Neural cell (in vitro differentiated cells): ENCODE measurements around the gene ERAL1. TPM values are rescaled to one million over a fixed set of nuclear protein-coding genes. Genes with fewer than 3 reads are reported as not detected.

Experiments
- H2AFZ ChIP-seq: fragments of 200-600, 300-800 bp; sonication (generic), shearing (Covaris generic); 2 replicates; pipeline ENCODE4 v1.6.0; 2014; ENCODE audit warnings: low read depth, mild to moderate bottlenecking, antibody characterized with exemption, low read length, moderate library complexity
- H3F3A ChIP-seq: fragments of 200-600 bp; shearing (Covaris generic); 2 replicates; pipeline ENCODE4 v1.6.1; 2016; ENCODE audit warnings: mild to moderate bottlenecking, moderate library complexity, mixed read lengths, antibody characterized with exemption, low read length; ENCODE audit not compliant: insufficient read depth, poor library complexity, severe bottlenecking
- H3K27ac ChIP-seq: fragments of 200-600, 300-800 bp; sonication (generic), shearing (Covaris generic); 2 replicates; pipeline ENCODE4 v1.5.1; 2014; ENCODE audit warnings: mild to moderate bottlenecking, low read length, moderate library complexity
- H3K27me3 ChIP-seq: fragments of 300-800, 200-600 bp; sonication (generic), shearing (Covaris generic); 2 replicates; pipeline ENCODE4 v1.6.0; 2014; ENCODE audit warnings: mild to moderate bottlenecking, low read depth, low read length, moderate library complexity; ENCODE audit not compliant: insufficient read depth
- H3K36me3 ChIP-seq: fragments of 300-800, 200-600 bp; sonication (generic), shearing (Covaris generic); 2 replicates; pipeline ENCODE4 v1.5.1; 2014; ENCODE audit warnings: mild to moderate bottlenecking, antibody characterized with exemption, low read length, moderate library complexity; ENCODE audit not compliant: insufficient read depth
- H3K4me2 ChIP-seq: fragments of 300-800, 200-600 bp; sonication (generic), shearing (Covaris generic); 2 replicates; pipeline ENCODE4 v1.6.0; 2014; ENCODE audit warnings: mild to moderate bottlenecking, low read length
- H3K4me3 ChIP-seq: fragments of 300-800, 200-600 bp; sonication (generic), shearing (Covaris generic); 2 replicates; pipeline ENCODE4 v1.5.1; 2014; ENCODE audit warnings: mild to moderate bottlenecking, low read length, moderate library complexity
- H3K79me2 ChIP-seq: fragments of 200-600 bp; shearing (Covaris generic); replicated peaks from 2 replicates; pipeline ENCODE4 v1.6.0; 2014; ENCODE audit warnings: mild to moderate bottlenecking, low read length, moderate library complexity; ENCODE audit not compliant: insufficient read depth
- H3K9ac ChIP-seq: fragments of 300-800, 200-600 bp; sonication (generic), shearing (Covaris generic); 2 replicates; pipeline ENCODE4 v1.6.1; 2016; ENCODE audit warnings: mild to moderate bottlenecking, low read length, mixed read lengths
- H3K9me2 ChIP-seq: fragments of 200-600 bp; shearing (Covaris generic); 2 replicates; pipeline ENCODE4 v1.6.1; 2016; ENCODE audit warnings: mild to moderate bottlenecking, low read length, mixed read lengths; ENCODE audit not compliant: insufficient read depth
- H3K9me3 ChIP-seq: fragments of 200-600, 300-800 bp; sonication (generic), shearing (Covaris generic); 2 replicates; pipeline ENCODE4 v1.6.1; 2016; ENCODE audit warnings: mild to moderate bottlenecking, mixed run types, low read length, moderate library complexity, mixed read lengths
- H4K20me1 ChIP-seq: fragments of 200-600 bp; shearing (Covaris generic); 2 replicates; pipeline ENCODE4 v1.6.1; 2016; ENCODE audit warnings: mild to moderate bottlenecking, mixed run types; ENCODE audit not compliant: insufficient read depth
- EP300 ChIP-seq: fragments of 450-650 bp; conservative IDR thresholded peaks from 2 replicates; pipeline ENCODE4 v1.6.1; 2014; ENCODE audit warnings: antibody characterized with exemption, mild to moderate bottlenecking, moderate library complexity; ENCODE audit not compliant: poor library complexity, severe bottlenecking
- EZH2 ChIP-seq: fragments of 200-600, 300-800 bp; shearing (Covaris generic), sonication (generic); IDR thresholded peaks from 2 replicates; pipeline ENCODE4 v1.6.1; 2014; ENCODE audit warnings: antibody characterized with exemption, low read length, borderline replicate concordance, mild to moderate bottlenecking; ENCODE audit not compliant: insufficient read depth, poor library complexity, severe bottlenecking
- MXI1 ChIP-seq: fragments of 450-650 bp; conservative IDR thresholded peaks from 2 replicates; pipeline ENCODE4 v1.6.1; 2014; ENCODE audit warnings: antibody characterized with exemption, mild to moderate bottlenecking; ENCODE audit not compliant: poor library complexity, severe bottlenecking
- POLR2AphosphoS5 ChIP-seq: IDR thresholded peaks from 2 replicates; pipeline ENCODE4 v1.6.1; 2012
- RAD21 ChIP-seq: fragments of 450-650 bp; conservative IDR thresholded peaks from 2 replicates; pipeline ENCODE4 v1.6.1; 2014; ENCODE audit warnings: antibody characterized with exemption, mild to moderate bottlenecking, moderate library complexity
- SMC3 ChIP-seq: fragments of 450-650 bp; conservative IDR thresholded peaks from 2 replicates; pipeline ENCODE4 v1.6.1; 2014; ENCODE audit warnings: antibody characterized with exemption, mild to moderate bottlenecking, moderate library complexity; ENCODE audit not compliant: poor library complexity
- TAF1 ChIP-seq: IDR thresholded peaks from 2 replicates; pipeline ENCODE4 v1.6.1; 2012; ENCODE audit warnings: low read depth
- polyA minus RNA-seq: library from RNA; depleted of rRNA, polyadenylated mRNA; stranded (reverse); fragments of >200 nt; gene quantifications from 2 replicates; pipeline ENCODE4 v1.2.3, GENCODE V29; 2014
- polyA plus RNA-seq: library from polyadenylated mRNA; depleted of rRNA; stranded (reverse); fragments of >200 nt; gene quantifications from 2 replicates; pipeline ENCODE4 v1.2.3, GENCODE V29; 2014
- TF ChIP-seq, protein P1 (sequence below): fragments of 450-650 bp; IDR thresholded peaks from 2 replicates; pipeline ENCODE4 v1.5.1; 2014; ENCODE audit warnings: antibody characterized with exemption, mild to moderate bottlenecking, moderate library complexity; ENCODE audit not compliant: poor library complexity, severe bottlenecking
- TF ChIP-seq, protein P2 (sequence below): IDR thresholded peaks from 2 replicates; pipeline ENCODE4 v1.6.1; 2012; ENCODE audit warnings: borderline replicate concordance

Gene ERAL1
- polyA plus RNA-seq: 24.2 and 31.8 TPM in 2 replicates
- polyA minus RNA-seq: 29.5 and 40.2 TPM in 2 replicates

DNA sequence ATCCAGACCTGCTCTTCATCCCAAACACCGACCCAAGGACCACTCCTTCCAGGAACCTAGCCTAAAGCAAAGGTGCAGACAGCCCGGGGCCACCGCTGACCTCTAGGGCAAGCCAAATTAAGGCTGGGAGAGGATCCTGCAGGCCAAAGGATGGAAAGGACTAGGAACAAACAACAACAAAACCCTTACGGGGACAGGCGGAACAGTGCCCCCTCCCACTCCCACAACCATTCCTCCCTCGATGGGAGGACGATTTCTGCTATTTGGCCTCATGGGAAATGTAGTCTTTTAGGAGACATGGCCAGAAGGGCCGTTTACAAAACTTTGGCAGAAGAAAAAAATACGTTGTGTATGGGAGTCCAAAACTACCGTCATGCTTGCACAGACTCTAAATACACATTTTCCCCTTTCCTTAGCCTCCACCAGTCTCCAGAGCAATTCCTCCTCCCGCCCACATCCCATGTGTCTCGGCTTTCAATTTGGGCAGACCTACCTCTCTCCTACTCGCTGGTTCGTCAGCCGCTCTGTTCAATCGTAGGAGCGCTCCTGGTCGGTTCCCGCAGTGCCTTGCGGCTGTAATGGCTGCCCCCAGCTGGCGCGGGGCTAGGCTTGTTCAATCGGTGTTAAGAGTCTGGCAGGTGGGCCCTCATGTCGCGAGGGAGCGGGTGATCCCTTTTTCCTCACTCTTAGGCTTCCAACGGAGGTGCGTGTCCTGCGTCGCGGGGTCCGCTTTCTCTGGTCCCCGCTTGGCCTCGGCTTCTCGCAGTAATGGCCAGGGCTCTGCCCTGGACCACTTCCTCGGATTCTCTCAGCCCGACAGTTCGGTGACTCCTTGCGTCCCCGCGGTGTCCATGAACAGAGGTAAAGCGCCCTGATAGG lies at the start of gene ERAL1:
Gene ERAL1 (plus strand): TSS at position 560 of the 879 bp plus-strand sequence. CDS start 19 bp downstream, at position 579.
- Histone ChIP-seq H3K27ac (peak within 1 kb of the TSS; percentile 51), H3K27me3 (no peaks in the 10 kb centered on the region), H2AFZ (peak within 1 kb of the TSS; percentile 88), H3K79me2 (peaks cover 8% of the 10 kb centered on the region), H3K9me2 (no peaks in the 10 kb centered on the region), H3K4me3 (peak within 1 kb of the TSS; percentile 80), H3K9ac (peak within 1 kb of the TSS; percentile 77), H3K4me2 (peak within 1 kb of the TSS; percentile 99), H3K9me3 (no peaks in the 10 kb centered on the region), H3F3A (no peaks in the 10 kb centered on the region), H4K20me1 (no peaks in the 10 kb centered on the region), H3K36me3 (no peaks in the 10 kb centered on the region)
- TF ChIP-seq POLR2AphosphoS5: peak; percentile 86
- peak; percentile 96 for TF ChIP-seq MXI1
- no peak for TF ChIP-seq EZH2
- TF ChIP-seq TAF1: no peak
- TF ChIP-seq, protein P1, sequence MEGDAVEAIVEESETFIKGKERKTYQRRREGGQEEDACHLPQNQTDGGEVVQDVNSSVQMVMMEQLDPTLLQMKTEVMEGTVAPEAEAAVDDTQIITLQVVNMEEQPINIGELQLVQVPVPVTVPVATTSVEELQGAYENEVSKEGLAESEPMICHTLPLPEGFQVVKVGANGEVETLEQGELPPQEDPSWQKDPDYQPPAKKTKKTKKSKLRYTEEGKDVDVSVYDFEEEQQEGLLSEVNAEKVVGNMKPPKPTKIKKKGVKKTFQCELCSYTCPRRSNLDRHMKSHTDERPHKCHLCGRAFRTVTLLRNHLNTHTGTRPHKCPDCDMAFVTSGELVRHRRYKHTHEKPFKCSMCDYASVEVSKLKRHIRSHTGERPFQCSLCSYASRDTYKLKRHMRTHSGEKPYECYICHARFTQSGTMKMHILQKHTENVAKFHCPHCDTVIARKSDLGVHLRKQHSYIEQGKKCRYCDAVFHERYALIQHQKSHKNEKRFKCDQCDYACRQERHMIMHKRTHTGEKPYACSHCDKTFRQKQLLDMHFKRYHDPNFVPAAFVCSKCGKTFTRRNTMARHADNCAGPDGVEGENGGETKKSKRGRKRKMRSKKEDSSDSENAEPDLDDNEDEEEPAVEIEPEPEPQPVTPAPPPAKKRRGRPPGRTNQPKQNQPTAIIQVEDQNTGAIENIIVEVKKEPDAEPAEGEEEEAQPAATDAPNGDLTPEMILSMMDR: peak; percentile 30
- peak; percentile 49 for TF ChIP-seq RAD21
- peak; percentile 31 for TF ChIP-seq EP300
- TF ChIP-seq, protein P2, sequence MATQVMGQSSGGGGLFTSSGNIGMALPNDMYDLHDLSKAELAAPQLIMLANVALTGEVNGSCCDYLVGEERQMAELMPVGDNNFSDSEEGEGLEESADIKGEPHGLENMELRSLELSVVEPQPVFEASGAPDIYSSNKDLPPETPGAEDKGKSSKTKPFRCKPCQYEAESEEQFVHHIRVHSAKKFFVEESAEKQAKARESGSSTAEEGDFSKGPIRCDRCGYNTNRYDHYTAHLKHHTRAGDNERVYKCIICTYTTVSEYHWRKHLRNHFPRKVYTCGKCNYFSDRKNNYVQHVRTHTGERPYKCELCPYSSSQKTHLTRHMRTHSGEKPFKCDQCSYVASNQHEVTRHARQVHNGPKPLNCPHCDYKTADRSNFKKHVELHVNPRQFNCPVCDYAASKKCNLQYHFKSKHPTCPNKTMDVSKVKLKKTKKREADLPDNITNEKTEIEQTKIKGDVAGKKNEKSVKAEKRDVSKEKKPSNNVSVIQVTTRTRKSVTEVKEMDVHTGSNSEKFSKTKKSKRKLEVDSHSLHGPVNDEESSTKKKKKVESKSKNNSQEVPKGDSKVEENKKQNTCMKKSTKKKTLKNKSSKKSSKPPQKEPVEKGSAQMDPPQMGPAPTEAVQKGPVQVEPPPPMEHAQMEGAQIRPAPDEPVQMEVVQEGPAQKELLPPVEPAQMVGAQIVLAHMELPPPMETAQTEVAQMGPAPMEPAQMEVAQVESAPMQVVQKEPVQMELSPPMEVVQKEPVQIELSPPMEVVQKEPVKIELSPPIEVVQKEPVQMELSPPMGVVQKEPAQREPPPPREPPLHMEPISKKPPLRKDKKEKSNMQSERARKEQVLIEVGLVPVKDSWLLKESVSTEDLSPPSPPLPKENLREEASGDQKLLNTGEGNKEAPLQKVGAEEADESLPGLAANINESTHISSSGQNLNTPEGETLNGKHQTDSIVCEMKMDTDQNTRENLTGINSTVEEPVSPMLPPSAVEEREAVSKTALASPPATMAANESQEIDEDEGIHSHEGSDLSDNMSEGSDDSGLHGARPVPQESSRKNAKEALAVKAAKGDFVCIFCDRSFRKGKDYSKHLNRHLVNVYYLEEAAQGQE: peak; percentile 45
- TF ChIP-seq SMC3: peak; percentile 64

DNA sequence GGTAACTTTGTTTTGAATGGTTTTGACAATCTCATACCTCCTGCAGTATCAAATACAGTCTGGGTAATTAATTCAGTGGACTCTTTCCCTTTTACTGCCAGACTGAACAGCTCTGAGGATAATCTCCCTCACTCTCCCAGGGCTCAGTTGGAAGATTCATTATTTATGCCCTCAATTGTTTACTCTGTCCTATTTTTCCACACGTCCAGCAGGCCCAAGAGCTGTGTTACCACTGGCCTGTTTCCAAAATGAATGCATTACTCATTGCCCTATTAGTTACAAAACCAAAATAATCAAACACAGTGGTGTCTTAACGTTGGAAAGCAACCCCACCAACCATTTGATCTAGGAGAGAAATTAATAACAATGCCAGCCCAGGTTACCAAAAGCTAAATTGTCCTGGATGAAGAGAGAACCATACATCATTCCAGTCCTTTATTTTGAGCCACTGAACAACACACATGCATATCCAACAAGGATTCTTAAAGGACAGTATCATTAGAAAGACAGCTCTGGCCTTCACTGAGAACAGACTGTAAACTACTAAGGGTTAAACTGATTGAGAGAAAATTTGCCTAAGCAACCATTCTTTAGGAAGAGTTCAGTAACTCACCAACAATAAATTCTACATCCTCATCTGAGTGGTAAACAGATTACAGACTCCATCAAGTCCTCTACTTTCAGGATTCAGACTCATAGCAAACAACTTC lies 46.7 kb upstream of the ERAL1 start:
- peaks cover 70% of the 10 kb centered on the region for H3K79me2 ChIP-seq
- TF ChIP-seq EP300: no peak
- TF ChIP-seq, protein P1: no peak
- TF ChIP-seq TAF1: no peak
- no peak for TF ChIP-seq POLR2AphosphoS5
- TF ChIP-seq EZH2: no peak
- TF ChIP-seq, protein P2: no peak
- TF ChIP-seq MXI1: no peak
- no peak for TF ChIP-seq RAD21
- no peak for TF ChIP-seq SMC3
- peaks cover 4% of the 10 kb centered on the region for H3K36me3 ChIP-seq
- no peaks in the 10 kb centered on the region for H3K27me3 ChIP-seq
- H4K20me1 ChIP-seq: peaks cover 5% of the 10 kb centered on the region
- peak overlapping the region; percentile 34 for H3K27ac ChIP-seq
- no peaks in the 10 kb centered on the region for H3K9me2 ChIP-seq
- no peaks in the 10 kb centered on the region for H3K9me3 ChIP-seq
- H3K4me2 ChIP-seq: peak overlapping the region; percentile 81
- peak overlapping the region; percentile 39 for H3K9ac ChIP-seq
- H3K4me3 ChIP-seq: peak overlapping the region; percentile 81
- no peaks in the 10 kb centered on the region for H3F3A ChIP-seq
- H2AFZ ChIP-seq: no peak overlapping the region
